HG03354 (cell line): ENCODE data around the gene DELE1.

Experiments used
- ATAC-seq: cut with Tn5 transposase; IDR thresholded peaks from one replicate; pipeline ENCODE4 v1.9.1; 2021; ENCODE audit warnings: mild to moderate bottlenecking; ENCODE audit not compliant: unreplicated experiment, poor library complexity, severe bottlenecking

The DELE1 gene

DNA sequence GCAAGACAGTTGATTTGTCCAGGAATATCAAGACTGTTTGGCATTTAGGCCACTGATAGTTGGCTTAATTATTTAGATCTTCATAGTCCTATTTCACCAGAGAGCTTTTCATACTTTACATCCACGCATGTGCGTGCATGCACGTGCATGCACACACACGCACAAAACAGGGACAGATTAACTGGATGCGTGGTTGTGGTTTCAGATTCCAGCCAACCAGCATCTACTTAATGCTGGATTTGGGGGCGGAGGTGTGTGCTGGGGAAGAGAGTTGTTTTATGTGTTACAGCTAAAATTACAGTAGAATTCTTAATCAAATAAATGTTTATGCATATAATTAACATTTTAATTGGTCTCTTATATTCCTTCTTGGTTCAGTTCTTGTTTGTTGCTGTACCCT is 52.5 kb downstream of the DELE1 start:
- ATAC-seq, result no peak

DNA sequence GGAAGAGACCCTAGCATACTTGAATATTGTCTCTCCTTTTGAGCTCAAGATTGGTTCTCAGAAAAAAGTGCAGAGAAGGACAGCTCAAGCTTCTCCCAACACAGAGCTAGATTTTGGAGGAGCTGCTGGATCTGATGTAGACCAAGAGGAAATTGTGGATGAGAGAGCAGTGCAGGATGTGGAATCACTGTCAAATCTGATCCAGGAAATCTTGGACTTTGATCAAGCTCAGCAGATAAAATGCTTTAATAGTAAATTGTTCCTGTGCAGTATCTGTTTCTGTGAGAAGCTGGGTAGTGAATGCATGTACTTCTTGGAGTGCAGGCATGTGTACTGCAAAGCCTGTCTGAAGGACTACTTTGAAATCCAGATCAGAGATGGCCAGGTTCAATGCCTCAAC is 54.7 kb downstream of the DELE1 start:
- no peak for ATAC-seq

DNA sequence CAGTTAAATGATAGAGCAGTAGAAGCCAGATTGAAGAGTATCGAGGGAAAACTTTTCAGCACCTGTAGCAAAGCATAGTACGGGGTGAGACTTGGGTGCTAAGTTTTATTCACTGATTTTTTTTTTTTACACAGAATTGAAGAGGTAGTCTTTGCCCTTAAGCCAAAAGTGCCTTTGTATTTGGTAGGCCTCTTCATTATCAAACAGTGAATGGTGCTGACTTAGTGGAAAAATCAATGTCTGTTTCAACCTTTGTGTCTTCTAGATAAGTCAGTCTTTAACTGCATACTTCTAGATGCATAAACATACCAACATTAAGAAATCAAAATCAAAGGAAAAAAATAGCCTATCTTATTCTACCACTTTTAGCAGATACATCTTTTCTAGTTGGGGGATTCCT is 59.0 kb downstream of the DELE1 start:
- no peak for ATAC-seq

DNA sequence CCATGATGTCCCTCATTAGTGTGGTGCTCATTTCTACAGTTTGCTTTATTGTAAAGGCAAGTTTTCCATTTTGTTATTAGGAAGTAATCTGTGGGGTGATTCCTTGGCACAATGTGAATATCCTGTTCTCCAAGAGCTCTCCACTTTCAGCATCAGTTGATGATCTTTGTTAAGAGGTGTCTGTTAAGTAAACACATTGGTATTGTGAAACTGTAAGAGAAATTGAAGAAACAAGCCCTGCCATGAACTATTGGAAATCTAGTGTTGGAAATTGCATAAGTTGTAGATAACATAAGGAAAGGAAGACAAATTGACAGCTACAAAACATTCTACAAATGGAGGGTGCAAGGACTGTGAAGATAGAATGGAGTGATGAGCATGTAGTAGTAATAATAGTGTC is 62.4 kb downstream of the DELE1 start:
- ATAC-seq, result no peak

DNA sequence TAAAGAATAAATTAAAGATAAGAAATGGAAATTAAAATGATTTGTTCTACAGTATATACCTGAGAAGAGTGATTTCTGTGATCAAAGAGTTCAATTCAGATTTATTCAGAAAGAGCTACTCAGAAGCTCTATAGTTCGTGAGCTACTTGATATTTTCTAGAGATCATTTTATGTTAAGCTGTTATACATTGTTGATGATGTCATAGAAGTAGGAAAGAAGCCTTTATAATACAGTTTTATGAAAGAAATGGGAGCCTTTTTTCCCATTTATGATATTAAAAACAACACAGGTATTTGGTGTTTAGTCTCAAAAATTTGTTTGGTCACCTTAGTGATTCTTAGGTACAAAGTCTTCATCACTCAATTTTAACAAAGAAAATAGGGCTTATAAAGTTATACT is 66.0 kb downstream of the DELE1 start:
- no peak for ATAC-seq
